Cardiac muscle cell (in vitro differentiated cells and primary cell): ENCODE measurements around the gene ULK2. TPM values are rescaled to one million over a fixed set of nuclear protein-coding genes. Genes with fewer than 3 reads are reported as not detected.

Experiments
- DNase-seq, 2 donors: peaks; one replicate each; pipeline versions ENCODE4 v3.0.0 to v3.0.0-alpha.2; 2010 to 2017; ENCODE audit warnings: low read depth in 1 of 2, low spot score in 1 of 2
- H3K27ac ChIP-seq: fragments of 200-600 bp; sonication (generic); 2 replicates; pipeline ENCODE4 v1.5.1; 2016
- H3K27me3 ChIP-seq: fragments of 200-600 bp; sonication (generic); 2 replicates; pipeline ENCODE4 v1.6.0; 2016; ENCODE audit warnings: control low read depth
- H3K36me3 ChIP-seq: fragments of 200-600 bp; sonication (generic); 2 replicates; pipeline ENCODE4 v1.5.1; 2016; ENCODE audit warnings: control low read depth
- H3K4me1 ChIP-seq: fragments of 200-600 bp; sonication (generic); 2 replicates; pipeline ENCODE4 v1.8.1; 2017; ENCODE audit warnings: low read depth, mild to moderate bottlenecking, mixed run types
- H3K4me3 ChIP-seq: fragments of 200-600 bp; sonication (generic); 2 replicates; pipeline ENCODE4 v1.5.1; 2016; ENCODE audit warnings: mild to moderate bottlenecking
- H3K9me3 ChIP-seq: fragments of 200-600 bp; sonication (generic); 2 replicates; pipeline ENCODE4 v1.5.1; 2017; ENCODE audit warnings: low read depth, mild to moderate bottlenecking, control low read depth
- CTCF ChIP-seq: IDR thresholded peaks from 2 replicates; pipeline ENCODE4 v1.5.1; 2012; ENCODE audit warnings: low read depth, mild to moderate bottlenecking, low read length
- polyA plus RNA-seq: library from polyadenylated mRNA; unstranded; fragments of >200 nt; fragmentation: Nextera tagmentation; extraction: Ambion mirVana; gene quantifications from 2 replicates; pipeline ENCODE4 v1.2.1, GENCODE V29; 2016
- total RNA-seq: library from RNA; depleted of rRNA; stranded (reverse); fragments of >200 nt; gene quantifications from 2 replicates; pipeline ENCODE4 v1.2.3, GENCODE V29; 2016

Gene ULK2
- total and polyA plus RNA-seq, 2 experiments from 2014 or later, result 13.3 to 24.5 TPM

GRCh38 chr17:19805006-19805405 lies 62.7 kb downstream of the ULK2 start:
- no peak overlapping the region for H3K4me3 ChIP-seq
- no peak for TF ChIP-seq CTCF
- peaks cover 9% of the 10 kb centered on the region for H3K36me3 ChIP-seq
- H3K27ac ChIP-seq, result no peak overlapping the region
- H3K9me3 ChIP-seq, result no peaks in the 10 kb centered on the region
- no peaks in the 10 kb centered on the region for H3K27me3 ChIP-seq
- DNase-seq, result no peak
- no peaks in the 10 kb centered on the region for H3K4me1 ChIP-seq

GRCh38 chr17:19800571-19800970 lies 67.2 kb downstream of the ULK2 start:
- Histone ChIP-seq H3K9me3 (peaks cover 4% of the 10 kb centered on the region), H3K27ac (no peak overlapping the region), H3K36me3 (peaks cover 25% of the 10 kb centered on the region), H3K4me3 (no peak overlapping the region), H3K27me3 (no peaks in the 10 kb centered on the region), H3K4me1 (no peaks in the 10 kb centered on the region)
- no peak for DNase-seq
- TF ChIP-seq CTCF, result no peak

- Histone ChIP-seq H3K9me3 (peaks cover 4% of the 10 kb centered on the region), H3K27me3 (no peaks in the 10 kb centered on the region), H3K4me3 (no peak overlapping the region), H3K36me3 (peaks cover 31% of the 10 kb centered on the region), H3K27ac (no peak overlapping the region), H3K4me1 (no peaks in the 10 kb centered on the region)
- no peak for DNase-seq
- no peak for TF ChIP-seq CTCF
Observed at GRCh38 chr17:19799796-19800195, 67.9 kb downstream of the ULK2 start.

GRCh38 chr17:19796457-19796856 lies 71.3 kb downstream of the ULK2 start:
- H3K36me3 ChIP-seq, result peaks cover 31% of the 10 kb centered on the region
- H3K27ac ChIP-seq, result no peak overlapping the region
- no peaks in the 10 kb centered on the region for H3K4me1 ChIP-seq
- no peak for DNase-seq
- no peak overlapping the region for H3K4me3 ChIP-seq
- no peak for TF ChIP-seq CTCF
- peaks cover 4% of the 10 kb centered on the region for H3K9me3 ChIP-seq
- no peaks in the 10 kb centered on the region for H3K27me3 ChIP-seq

- Histone ChIP-seq H3K4me3 (no peak overlapping the region), H3K27ac (no peak overlapping the region), H3K36me3 (peaks cover 21% of the 10 kb centered on the region), H3K4me1 (no peaks in the 10 kb centered on the region), H3K9me3 (no peaks in the 10 kb centered on the region), H3K27me3 (no peaks in the 10 kb centered on the region)
- no peak for DNase-seq
- no peak for TF ChIP-seq CTCF
Observed at GRCh38 chr17:19791918-19792550, 75.7 kb downstream of the ULK2 start.
